Coronary artery (tissue), 2 donors: ENCODE measurements around the gene DNAJC8.

Experiments
- DNase-seq: peaks from one replicate; pipeline ENCODE4 v3.0.0-alpha.2; 2017; ENCODE audit warnings: low spot score
- H3K27ac ChIP-seq, 2 donors: fragments of 200-600 bp; sonication (generic); one replicate each; pipeline ENCODE4 v1.5.1; 2016 to 2019
- H3K4me3 ChIP-seq: fragments of 200-600 bp; sonication (generic); 2 replicates; pipeline ENCODE4 v1.5.1; 2016; ENCODE audit warnings: mild to moderate bottlenecking, moderate library complexity
- TF ChIP-seq, protein P1 (sequence below): fragments of 200-600 bp; sonication (generic); IDR thresholded peaks from one replicate; pipeline ENCODE4 v1.5.1; 2019; ENCODE audit warnings: antibody characterized with exemption

Gene DNAJC8

DNA sequence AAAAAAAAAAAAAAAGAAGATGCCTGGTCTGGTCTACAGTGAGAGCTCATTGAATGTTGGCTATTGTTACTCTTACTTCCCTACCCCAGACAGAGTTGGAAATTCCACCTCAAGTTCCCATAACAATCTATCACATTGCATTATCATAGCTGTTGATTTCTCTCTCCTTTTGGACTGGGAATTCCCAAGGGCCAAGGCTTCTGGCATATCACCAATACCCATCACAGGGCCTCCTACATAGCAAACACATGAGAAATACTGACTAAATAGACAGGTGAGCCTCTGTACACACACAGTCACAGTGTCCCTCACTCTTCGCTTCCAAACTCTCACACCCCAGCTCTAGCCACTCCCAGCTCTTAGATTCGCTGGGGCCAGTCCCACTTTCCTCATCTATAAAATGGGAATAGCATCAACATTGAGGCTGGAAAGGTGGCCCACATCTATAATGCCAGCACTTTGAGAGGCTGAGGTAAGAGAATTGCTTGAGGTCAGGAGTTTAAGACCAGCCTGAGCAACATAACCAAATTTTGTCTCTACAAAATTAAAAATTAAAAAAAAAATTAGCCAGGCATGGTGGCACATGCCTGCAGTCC is 62.7 kb downstream of the DNAJC8 start:
- TF ChIP-seq, protein P1, sequence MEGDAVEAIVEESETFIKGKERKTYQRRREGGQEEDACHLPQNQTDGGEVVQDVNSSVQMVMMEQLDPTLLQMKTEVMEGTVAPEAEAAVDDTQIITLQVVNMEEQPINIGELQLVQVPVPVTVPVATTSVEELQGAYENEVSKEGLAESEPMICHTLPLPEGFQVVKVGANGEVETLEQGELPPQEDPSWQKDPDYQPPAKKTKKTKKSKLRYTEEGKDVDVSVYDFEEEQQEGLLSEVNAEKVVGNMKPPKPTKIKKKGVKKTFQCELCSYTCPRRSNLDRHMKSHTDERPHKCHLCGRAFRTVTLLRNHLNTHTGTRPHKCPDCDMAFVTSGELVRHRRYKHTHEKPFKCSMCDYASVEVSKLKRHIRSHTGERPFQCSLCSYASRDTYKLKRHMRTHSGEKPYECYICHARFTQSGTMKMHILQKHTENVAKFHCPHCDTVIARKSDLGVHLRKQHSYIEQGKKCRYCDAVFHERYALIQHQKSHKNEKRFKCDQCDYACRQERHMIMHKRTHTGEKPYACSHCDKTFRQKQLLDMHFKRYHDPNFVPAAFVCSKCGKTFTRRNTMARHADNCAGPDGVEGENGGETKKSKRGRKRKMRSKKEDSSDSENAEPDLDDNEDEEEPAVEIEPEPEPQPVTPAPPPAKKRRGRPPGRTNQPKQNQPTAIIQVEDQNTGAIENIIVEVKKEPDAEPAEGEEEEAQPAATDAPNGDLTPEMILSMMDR = no peak
- no peak overlapping the region for H3K27ac ChIP-seq
- H3K4me3 ChIP-seq = no peak overlapping the region
- no peak for DNase-seq

DNA sequence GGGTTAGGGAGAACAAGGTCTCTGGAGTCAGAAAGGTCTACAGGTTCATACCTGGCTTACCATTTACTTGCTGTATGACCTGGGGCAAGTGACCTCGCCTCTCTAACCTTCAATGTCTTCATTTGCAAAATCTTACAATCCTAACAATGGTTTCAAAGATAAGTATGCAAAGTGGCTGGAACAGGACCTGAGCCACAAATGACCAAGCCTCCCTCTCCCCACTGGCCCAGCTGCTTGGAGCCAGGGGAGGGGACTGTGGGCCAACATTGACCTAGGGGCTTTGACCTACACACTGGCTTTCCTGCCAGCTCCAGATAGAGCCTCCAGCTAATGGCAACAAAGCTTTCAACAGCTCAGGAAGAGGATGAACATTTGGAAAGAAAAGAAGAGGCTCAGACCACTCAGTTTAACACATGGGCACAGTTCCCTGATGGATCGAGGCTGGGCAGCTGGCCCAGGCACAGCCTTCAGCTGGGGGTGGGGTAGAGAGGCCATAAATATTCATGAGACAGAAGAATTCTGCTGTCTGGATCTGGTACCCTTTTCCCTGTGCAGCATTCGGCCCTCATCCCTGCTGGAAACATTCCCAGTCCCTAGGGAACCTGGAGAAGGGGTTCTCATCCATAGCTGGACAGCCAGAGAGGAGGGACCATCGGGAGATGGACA is 69.2 kb downstream of the DNAJC8 start:
- no peak for DNase-seq
- TF ChIP-seq, protein P1 = no peak
- no peak overlapping the region for H3K4me3 ChIP-seq
- no peak overlapping the region for H3K27ac ChIP-seq

DNA sequence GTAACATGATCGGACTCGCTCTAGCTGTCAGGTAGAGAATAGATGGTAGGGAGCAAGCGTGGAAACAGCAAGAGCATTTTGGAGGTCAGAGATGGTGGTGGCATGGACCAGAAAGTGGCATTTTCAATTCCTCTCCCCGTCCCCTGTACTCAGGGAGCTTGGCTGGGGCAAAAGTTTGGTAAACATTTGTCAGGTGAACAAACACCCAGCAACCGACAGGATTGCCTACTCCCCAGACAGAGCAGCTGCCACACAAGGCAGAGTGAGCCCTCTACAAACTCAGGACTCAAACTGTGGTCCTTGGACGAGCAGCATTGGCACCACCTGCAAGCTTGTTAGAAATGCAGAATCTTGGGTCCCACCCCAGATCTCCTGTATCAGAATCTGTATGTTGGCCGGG is 70.7 kb downstream of the DNAJC8 start:
- no peak overlapping the region for H3K4me3 ChIP-seq
- H3K27ac ChIP-seq = peak overlapping the region in 1 of 2 donors; percentile 47
- DNase-seq = no peak

DNA sequence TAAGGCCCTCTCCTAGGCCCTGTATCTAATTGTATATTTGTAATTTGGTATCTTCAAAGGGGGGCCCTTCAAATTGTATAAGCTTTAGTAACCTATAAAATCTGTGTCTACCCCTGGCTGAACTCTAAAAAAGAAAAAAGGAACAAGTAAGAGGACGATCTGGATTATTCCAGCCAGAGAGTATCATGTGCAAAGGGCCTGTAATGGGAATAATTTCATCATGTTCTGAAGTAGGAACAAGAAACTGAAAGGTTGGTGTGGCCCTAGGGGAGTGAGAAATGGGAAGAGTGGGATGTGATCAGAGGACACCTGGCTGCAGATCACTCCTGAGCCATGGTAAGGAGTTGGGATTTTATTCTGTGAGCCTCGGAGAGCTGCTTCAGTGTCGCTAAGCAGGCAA is 71.1 kb downstream of the DNAJC8 start:
- H3K27ac ChIP-seq = peak overlapping the region in 1 of 2 donors; percentile 47
- no peak for DNase-seq
- TF ChIP-seq, protein P1 = no peak
- H3K4me3 ChIP-seq = no peak overlapping the region

More for the DNA sequence above, 70.7 kb downstream of the DNAJC8 start:
- TF ChIP-seq, protein P1 = no peak

DNA sequence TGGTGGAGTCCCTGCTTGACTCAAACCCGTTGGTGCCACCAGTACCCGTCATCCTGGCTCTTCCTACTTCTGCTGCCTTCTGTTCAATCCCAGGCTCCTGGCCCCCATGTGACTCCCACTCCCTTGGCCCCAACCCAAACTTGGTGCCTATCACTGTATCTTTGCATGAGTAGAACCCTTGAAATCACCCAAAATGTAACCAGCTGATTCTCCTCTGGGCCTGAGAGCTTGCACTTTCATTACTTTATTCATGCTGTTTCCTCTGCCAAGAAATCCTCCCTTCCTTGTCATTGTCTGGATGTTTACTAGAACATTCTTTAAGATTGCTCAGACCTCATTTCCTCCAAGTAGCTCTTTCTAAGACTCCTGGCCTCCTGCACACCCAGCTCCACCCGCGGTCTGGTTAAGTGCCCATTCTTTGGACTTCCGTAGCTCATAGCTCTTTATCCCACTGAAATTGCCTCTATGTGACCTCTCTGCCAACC is 72.0 kb downstream of the DNAJC8 start:
- no peak overlapping the region for H3K4me3 ChIP-seq
- TF ChIP-seq, protein P1 = no peak
- DNase-seq = no peak
- H3K27ac ChIP-seq = peak overlapping the region in 1 of 2 donors; percentile 60

DNA sequence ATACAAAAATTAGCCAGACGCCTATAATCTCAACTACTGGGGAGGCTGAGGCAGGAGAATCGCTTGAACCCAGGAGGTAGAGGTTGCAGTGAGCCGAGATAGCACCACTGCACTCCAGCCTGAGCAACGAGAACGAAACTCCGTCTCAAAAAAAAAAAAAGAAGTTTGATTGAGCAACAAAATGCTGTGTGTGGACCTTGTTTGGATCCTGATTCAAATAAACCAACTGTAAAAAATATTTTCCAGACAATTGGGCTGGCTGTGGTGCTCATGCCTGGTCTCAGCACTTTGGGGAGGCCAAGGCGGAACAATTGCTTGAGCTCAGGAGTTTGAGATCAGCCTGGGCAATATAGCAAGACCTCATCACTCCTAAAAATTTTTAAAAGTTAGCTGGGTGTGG is 73.1 kb downstream of the DNAJC8 start:
- H3K4me3 ChIP-seq = no peak overlapping the region
- no peak for DNase-seq
- H3K27ac ChIP-seq = peak overlapping the region in 1 of 2 donors; percentile 54
- TF ChIP-seq, protein P1 = no peak

DNA sequence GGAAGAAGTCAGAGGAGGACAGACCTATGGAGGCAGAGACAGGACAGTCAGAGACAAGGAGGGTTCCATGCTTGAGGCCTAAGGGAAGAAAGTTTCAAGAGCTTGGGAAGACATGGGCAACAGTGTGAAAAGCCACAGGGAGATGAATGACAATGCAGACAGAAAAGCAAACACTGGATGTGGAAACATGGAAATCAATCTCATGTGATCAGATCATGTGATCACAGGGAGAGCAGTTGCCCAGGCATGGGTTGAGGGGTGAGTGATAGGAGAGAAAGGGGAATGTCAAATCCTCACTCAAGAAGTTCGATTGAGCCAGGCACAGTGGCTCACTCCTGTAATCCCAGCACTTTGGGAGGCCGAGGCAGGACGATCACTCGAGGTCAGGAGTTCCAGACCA is 73.6 kb downstream of the DNAJC8 start:
- peak overlapping the region in 1 of 2 donors; percentile 28 for H3K27ac ChIP-seq

More for the DNA sequence above, 73.6 kb downstream of the DNAJC8 start:
- no peak overlapping the region for H3K4me3 ChIP-seq
- no peak for DNase-seq
- TF ChIP-seq, protein P1 = no peak
